ENCODE measurements around the gene PREX1. TPM values are rescaled to one million over a fixed set of nuclear protein-coding genes. Genes with fewer than 3 reads are reported as not detected.

PREX1 gene
- total and polyA plus RNA-seq, 3 donors from 2014 or later: 18.0 to 36.5 (median 27.1) TPM

DNA sequence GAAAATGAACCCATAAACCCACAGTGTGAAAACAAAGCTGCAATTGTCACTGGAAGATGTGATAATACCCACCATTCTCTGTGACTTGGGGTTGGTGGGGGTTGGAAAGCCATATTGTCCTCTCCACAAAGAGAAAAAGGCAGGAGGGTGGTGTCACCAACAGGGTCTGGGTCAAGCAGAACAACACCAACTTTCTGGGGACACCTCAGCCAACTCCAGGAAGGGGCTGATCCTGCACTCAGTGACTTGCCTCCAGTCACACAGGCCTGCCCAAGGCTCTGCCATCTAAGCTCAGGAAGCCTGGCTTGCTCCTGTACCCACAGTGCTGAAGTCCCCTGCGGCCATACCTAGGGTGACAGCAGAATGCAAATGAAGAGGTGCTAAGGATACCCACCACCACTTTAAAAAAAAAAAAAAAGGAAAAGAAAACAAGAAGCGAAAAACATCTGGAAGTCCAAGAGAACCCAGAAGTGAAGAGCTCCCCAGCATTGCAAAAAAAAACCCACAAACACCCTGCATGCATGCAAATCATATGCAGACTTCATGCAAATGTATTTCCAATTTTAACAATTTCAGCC is 110.6 kb downstream of the PREX1 start:
- 85 to 94% methylated on average over 2 of the region's 2 CpGs for WGBS, 2 donors
- Histone ChIP-seq H3K4me3 (no peak overlapping the region), H3K36me3 (ENCODE audit: low read depth, missing control alignments) (no peaks in the 10 kb centered on the region), H3K4me1 (no peaks in the 10 kb centered on the region), H3K9me3 (no peaks in the 10 kb centered on the region), H3K27ac (no peak overlapping the region), H3K27me3 (no peaks in the 10 kb centered on the region)
- DNase-seq: no peak
- intact Hi-C loops (cut with DNase I; ENCODE audit: low total_unique reads): no loop called here
- TF ChIP-seq POLR2A (IDR thresholded peaks at IDR 0.05): no peak
- TF ChIP-seq CTCF (IDR thresholded peaks at IDR 0.05): no peak

DNA sequence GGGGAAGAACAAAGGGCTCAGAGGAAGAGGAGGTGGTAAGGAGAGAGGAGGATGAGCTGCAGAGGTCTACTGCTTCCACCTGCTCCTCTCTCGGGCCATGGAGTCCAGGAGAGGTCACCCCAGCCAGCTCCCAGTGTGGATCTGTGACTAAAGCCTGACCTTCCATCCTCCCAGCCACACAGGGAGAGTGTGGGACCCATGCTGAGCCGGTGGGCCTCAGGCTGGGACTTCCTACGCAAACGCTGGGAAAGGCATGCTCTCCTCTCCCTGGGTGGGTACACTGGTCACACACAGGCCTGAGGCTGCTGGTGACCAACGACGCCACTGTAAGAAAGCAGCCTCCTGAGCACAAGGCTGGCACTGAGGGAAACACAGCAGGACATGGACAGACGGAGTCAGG is 111.3 kb downstream of the PREX1 start:
- H3K27me3 ChIP-seq: no peaks in the 10 kb centered on the region
- WGBS, 2 donors: 88 to 96% methylated on average over 4 to 7 of the region's 7 CpGs
- H3K4me1 ChIP-seq: no peaks in the 10 kb centered on the region
- DNase-seq: no peak
- intact Hi-C loops (cut with DNase I; ENCODE audit: low total_unique reads): no loop called here
- TF ChIP-seq POLR2A (IDR thresholded peaks at IDR 0.05) (no peak), CTCF (IDR thresholded peaks at IDR 0.05) (no peak)
- no peaks in the 10 kb centered on the region for H3K9me3 ChIP-seq
- H3K4me3 ChIP-seq: no peak overlapping the region
- no peaks in the 10 kb centered on the region for H3K36me3 ChIP-seq (ENCODE audit: low read depth, missing control alignments)
- no peak overlapping the region for H3K27ac ChIP-seq

DNA sequence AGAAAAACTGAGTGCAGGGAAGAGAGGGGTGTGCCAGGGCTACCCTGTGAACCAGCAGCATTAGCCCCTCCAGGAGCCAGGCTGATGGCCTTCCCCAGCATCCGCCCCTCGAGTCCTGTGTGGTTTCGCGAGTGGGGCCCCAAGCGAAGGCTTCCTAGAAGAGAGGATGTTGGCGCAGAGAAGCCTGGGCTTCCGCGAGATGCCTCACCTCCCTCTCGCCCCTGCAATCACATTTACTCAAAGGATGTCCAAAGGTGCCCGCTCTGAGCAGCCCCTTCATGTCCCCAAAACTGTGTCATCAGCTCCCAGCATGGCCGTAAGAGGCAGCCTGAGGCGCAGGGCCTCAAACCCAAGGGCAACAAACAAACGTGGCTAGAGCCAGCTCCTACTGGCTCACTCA is 111.7 kb downstream of the PREX1 start:
- Histone ChIP-seq H3K36me3 (ENCODE audit: low read depth, missing control alignments) (no peaks in the 10 kb centered on the region), H3K4me1 (no peaks in the 10 kb centered on the region), H3K9me3 (no peaks in the 10 kb centered on the region), H3K27me3 (no peaks in the 10 kb centered on the region), H3K4me3 (no peak overlapping the region), H3K27ac (no peak overlapping the region)
- intact Hi-C loops (cut with DNase I; ENCODE audit: low total_unique reads): no loop called here
- 86 to 89% methylated on average over 8 to 13 of the region's 13 CpGs for WGBS, 2 donors
- DNase-seq: no peak
- TF ChIP-seq POLR2A (IDR thresholded peaks at IDR 0.05) (no peak), CTCF (IDR thresholded peaks at IDR 0.05) (no peak)

GRCh38 chr20:48714764-48715163 is 113.0 kb downstream of the PREX1 start:
- Histone ChIP-seq H3K27ac (no peak overlapping the region), H3K27me3 (no peaks in the 10 kb centered on the region), H3K4me3 (no peak overlapping the region), H3K36me3 (ENCODE audit: low read depth, missing control alignments) (no peaks in the 10 kb centered on the region), H3K4me1 (no peaks in the 10 kb centered on the region), H3K9me3 (no peaks in the 10 kb centered on the region)
- intact Hi-C loops (cut with DNase I; ENCODE audit: low total_unique reads): no loop called here
- no peak for DNase-seq
- 90 to 94% methylated on average over 4 of the region's 4 CpGs for WGBS, 2 donors
- no peak for TF ChIP-seq POLR2A (IDR thresholded peaks at IDR 0.05)
- no peak for TF ChIP-seq CTCF (IDR thresholded peaks at IDR 0.05)
